PFSK-1 (cell line): ENCODE data around the gene STPG2.

Source experiments
- FOXP2 ChIP-seq: optimal IDR thresholded peaks from 2 replicates; pipeline ENCODE3; 2011; ENCODE audit warnings: borderline replicate concordance, control low read depth, inconsistent platforms; ENCODE audit not compliant: insufficient read depth; ENCODE audit errors: extremely low read length, extremely low read depth
- POLR2AphosphoS5 ChIP-seq: IDR thresholded peaks from 2 replicates; pipeline ENCODE4 v1.6.1; 2012; ENCODE audit warnings: low read depth, mild to moderate bottlenecking, control low read depth, low read length, moderate library complexity
- SIN3A ChIP-seq: IDR thresholded peaks from 2 replicates; pipeline ENCODE4 v1.6.1; 2012; ENCODE audit warnings: mild to moderate bottlenecking, low read length, moderate library complexity, borderline replicate concordance; ENCODE audit not compliant: insufficient read depth
- TAF1 ChIP-seq: IDR thresholded peaks from 2 replicates; pipeline ENCODE4 v1.6.1; 2012; ENCODE audit warnings: low read length, control low read depth, borderline replicate concordance; ENCODE audit not compliant: insufficient read depth
- TF ChIP-seq, protein P1 (sequence below), 2 experiments: IDR thresholded peaks; 2 replicates each; pipeline versions ENCODE4 v1.6.1 to v1.8.0; 2011 to 2012; ENCODE audit warnings: low read depth in 2 of 2, low read length in 2 of 2, control low read depth in 1 of 2, inconsistent platforms in 1 of 2, mild to moderate bottlenecking in 1 of 2, moderate library complexity in 1 of 2; ENCODE audit not compliant: insufficient read depth in 1 of 2

Gene STPG2

DNA sequence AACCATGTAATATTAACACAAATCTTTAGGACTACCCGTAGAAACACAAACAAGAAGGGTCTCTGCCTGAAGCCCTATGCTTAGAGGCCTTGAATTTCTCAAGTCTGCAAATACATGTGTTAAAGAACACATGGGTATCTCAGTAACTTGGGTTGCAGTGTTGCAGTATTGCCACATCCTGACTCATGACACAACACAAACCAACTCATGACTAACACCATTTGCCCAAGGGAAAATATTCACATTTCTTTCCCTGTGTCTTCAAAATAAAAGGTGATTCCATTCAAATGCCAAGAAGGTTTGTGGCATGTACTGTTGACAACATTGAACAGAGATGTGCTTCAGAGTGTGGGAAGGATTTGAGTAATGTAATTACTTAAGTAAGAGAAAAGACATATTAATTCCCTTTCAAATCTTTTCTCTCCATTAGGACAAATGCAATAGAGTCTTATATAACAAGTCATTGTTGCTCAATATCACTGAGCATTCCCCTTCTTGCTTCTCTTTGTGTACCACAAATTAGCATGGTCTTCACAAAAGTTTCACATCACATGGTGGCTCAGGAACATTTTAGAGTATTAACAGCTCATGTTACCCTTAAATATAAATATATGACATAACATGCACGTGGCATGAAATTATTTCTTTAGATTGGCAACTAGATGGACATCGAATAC is 487.1 kb downstream of the STPG2 start:
- TF ChIP-seq, protein P1, sequence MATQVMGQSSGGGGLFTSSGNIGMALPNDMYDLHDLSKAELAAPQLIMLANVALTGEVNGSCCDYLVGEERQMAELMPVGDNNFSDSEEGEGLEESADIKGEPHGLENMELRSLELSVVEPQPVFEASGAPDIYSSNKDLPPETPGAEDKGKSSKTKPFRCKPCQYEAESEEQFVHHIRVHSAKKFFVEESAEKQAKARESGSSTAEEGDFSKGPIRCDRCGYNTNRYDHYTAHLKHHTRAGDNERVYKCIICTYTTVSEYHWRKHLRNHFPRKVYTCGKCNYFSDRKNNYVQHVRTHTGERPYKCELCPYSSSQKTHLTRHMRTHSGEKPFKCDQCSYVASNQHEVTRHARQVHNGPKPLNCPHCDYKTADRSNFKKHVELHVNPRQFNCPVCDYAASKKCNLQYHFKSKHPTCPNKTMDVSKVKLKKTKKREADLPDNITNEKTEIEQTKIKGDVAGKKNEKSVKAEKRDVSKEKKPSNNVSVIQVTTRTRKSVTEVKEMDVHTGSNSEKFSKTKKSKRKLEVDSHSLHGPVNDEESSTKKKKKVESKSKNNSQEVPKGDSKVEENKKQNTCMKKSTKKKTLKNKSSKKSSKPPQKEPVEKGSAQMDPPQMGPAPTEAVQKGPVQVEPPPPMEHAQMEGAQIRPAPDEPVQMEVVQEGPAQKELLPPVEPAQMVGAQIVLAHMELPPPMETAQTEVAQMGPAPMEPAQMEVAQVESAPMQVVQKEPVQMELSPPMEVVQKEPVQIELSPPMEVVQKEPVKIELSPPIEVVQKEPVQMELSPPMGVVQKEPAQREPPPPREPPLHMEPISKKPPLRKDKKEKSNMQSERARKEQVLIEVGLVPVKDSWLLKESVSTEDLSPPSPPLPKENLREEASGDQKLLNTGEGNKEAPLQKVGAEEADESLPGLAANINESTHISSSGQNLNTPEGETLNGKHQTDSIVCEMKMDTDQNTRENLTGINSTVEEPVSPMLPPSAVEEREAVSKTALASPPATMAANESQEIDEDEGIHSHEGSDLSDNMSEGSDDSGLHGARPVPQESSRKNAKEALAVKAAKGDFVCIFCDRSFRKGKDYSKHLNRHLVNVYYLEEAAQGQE (IDR thresholded peaks at IDR 0.05; ENCODE audit: insufficient read depth in 1 of 2, low read depth in 2 of 2, low read length in 2 of 2) = no peak
- no peak for TF ChIP-seq TAF1
- no peak for TF ChIP-seq SIN3A

- TF ChIP-seq POLR2AphosphoS5 (no peak), SIN3A (no peak), FOXP2 (no peak), TAF1 (no peak)
- TF ChIP-seq, protein P1 (IDR thresholded peaks at IDR 0.05; ENCODE audit: insufficient read depth in 1 of 2, low read depth in 2 of 2, low read length in 2 of 2) = no peak
Measured at GRCh38 chr4:97653701-97654100, 489.6 kb downstream of the STPG2 start.

DNA sequence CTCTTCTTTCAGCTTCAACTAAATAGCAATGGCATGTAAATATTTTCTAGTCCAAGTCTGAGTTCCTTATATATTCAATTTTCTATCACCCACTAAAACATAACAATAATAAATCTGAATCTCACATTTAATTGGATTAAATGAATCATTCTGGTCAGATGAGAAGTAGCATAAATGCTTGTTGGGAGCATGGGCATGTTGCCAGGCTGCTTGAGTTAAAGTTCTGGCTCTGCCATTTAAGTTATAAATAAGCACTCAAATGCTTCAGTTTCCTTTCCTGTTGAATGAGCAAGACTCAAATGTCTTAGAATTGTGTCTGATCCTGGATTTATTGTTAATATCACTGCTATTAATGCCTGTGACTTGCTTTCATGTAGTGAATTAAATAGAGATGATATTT is 496.3 kb downstream of the STPG2 start:
- TF ChIP-seq, protein P1 (IDR thresholded peaks at IDR 0.05; ENCODE audit: insufficient read depth in 1 of 2, low read depth in 2 of 2, low read length in 2 of 2) = no peak
- TF ChIP-seq POLR2AphosphoS5 (no peak), SIN3A (no peak), FOXP2 (no peak), TAF1 (no peak)

GRCh38 chr4:97645071-97645821 is 498.0 kb downstream of the STPG2 start:
- TF ChIP-seq POLR2AphosphoS5 = no peak
- no peak for TF ChIP-seq SIN3A
- no peak for TF ChIP-seq FOXP2
- TF ChIP-seq, protein P1 (IDR thresholded peaks at IDR 0.05; ENCODE audit: insufficient read depth in 1 of 2, low read depth in 2 of 2, low read length in 2 of 2) = no peak
- no peak for TF ChIP-seq TAF1
